GM10266 (cell line): Measurements from ENCODE around the gene OR10A5.
"Not testable (repeated sequence)": the region's sequence is repeated elsewhere in the genome, so short reads cannot be mapped to it uniquely, and the experiment has no call there.

Experiments
- DNase-seq: peaks from one replicate; pipeline ENCODE4 v3.0.0; 2012; ENCODE audit errors: extremely low spot score
- CTCF ChIP-seq: IDR thresholded peaks from 2 replicates; pipeline ENCODE4 v1.5.1; 2012; ENCODE audit warnings: mild to moderate bottlenecking, low read depth; ENCODE audit not compliant: control insufficient read depth, insufficient read depth; ENCODE audit errors: missing control alignments

OR10A5 gene

GRCh38 chr11:6845383-6845782 is at the start of gene OR10A5:
OR10A5 (plus strand) TSS chr11:6845683; CDS start chr11:6845683, 0 bp downstream.
- no peak for DNase-seq
- TF ChIP-seq CTCF, result no peak

GRCh38 chr11:6799402-6799801 is 46.1 kb upstream of the OR10A5 start, which contains the start of gene OR6A2:
OR6A2 (minus strand) TSS chr11:6799689; CDS start chr11:6795708, 3,981 bp downstream.
- TF ChIP-seq CTCF, result no peak

GRCh38 chr11:6801075-6801474 is 44.4 kb upstream of the OR10A5 start:
- not testable (repeated sequence) for DNase-seq

More at GRCh38 chr11:6799402-6799801, 46.1 kb upstream of the OR10A5 start, which contains the start of gene OR6A2:
- DNase-seq, result no peak

- TF ChIP-seq CTCF, result peak; percentile 93
- peak; percentile 58 for DNase-seq
These were observed 33.0 kb upstream of the OR10A5 start for GRCh38 chr11:6812390-6813005.

GRCh38 chr11:6813656-6814055 is 31.8 kb upstream of the OR10A5 start:
- TF ChIP-seq CTCF, result no peak
- no peak for DNase-seq

GRCh38 chr11:6817694-6818093 is 27.8 kb upstream of the OR10A5 start:
- TF ChIP-seq CTCF, result no peak
- DNase-seq, result no peak

GRCh38 chr11:6818967-6819366 is 26.5 kb upstream of the OR10A5 start:
- no peak for TF ChIP-seq CTCF
- DNase-seq, result no peak
